Measurements from ENCODE around the gene MAP3K20.

The MAP3K20 gene

GRCh38 chr2:173104156-173104555 is 28.5 kb downstream of the MAP3K20 start:
- DNase-seq (ENCODE audit: low read depth in 2 of 2) = no peak
- H3K4me3 ChIP-seq (replicated peaks in 1 of 2; ENCODE audit: low read depth in 2 of 2, low read length in 2 of 2) = no peak overlapping the region
- no peak for TF ChIP-seq CTCF (IDR thresholded peaks at IDR 0.05; ENCODE audit: low read depth, low read length)

- no peak overlapping the region for H3K4me3 ChIP-seq (replicated peaks in 1 of 2; ENCODE audit: low read depth in 2 of 2, low read length in 2 of 2)
- no peak for DNase-seq (ENCODE audit: low read depth in 2 of 2)
- TF ChIP-seq CTCF (IDR thresholded peaks at IDR 0.05; ENCODE audit: low read depth, low read length) = no peak
Observed at GRCh38 chr2:173106959-173107628, 31.4 kb downstream of the MAP3K20 start.

- DNase-seq (ENCODE audit: low read depth in 2 of 2) = no peak
- no peak for TF ChIP-seq CTCF (IDR thresholded peaks at IDR 0.05; ENCODE audit: low read depth, low read length)
- no peak overlapping the region for H3K4me3 ChIP-seq (replicated peaks in 1 of 2; ENCODE audit: low read depth in 2 of 2, low read length in 2 of 2)
Observed at GRCh38 chr2:173107629-173108022, 32.0 kb downstream of the MAP3K20 start.

GRCh38 chr2:173109253-173110188 is 33.9 kb downstream of the MAP3K20 start:
- no peak overlapping the region for H3K4me3 ChIP-seq (replicated peaks in 1 of 2; ENCODE audit: low read depth in 2 of 2, low read length in 2 of 2)
- peak; percentile 61 to 84 for DNase-seq (ENCODE audit: low read depth in 2 of 2)
- no peak for TF ChIP-seq CTCF (IDR thresholded peaks at IDR 0.05; ENCODE audit: low read depth, low read length)

GRCh38 chr2:173117678-173118077 is 42.0 kb downstream of the MAP3K20 start:
- no peak for TF ChIP-seq CTCF (IDR thresholded peaks at IDR 0.05; ENCODE audit: low read depth, low read length)
- no peak overlapping the region for H3K4me3 ChIP-seq (replicated peaks in 1 of 2; ENCODE audit: low read depth in 2 of 2, low read length in 2 of 2)
- DNase-seq (ENCODE audit: low read depth in 2 of 2) = no peak

GRCh38 chr2:173118395-173118794 is 42.7 kb downstream of the MAP3K20 start:
- no peak overlapping the region for H3K4me3 ChIP-seq (replicated peaks in 1 of 2; ENCODE audit: low read depth in 2 of 2, low read length in 2 of 2)
- peak in 1 of 2 donors; percentile 36 for DNase-seq (ENCODE audit: low read depth in 2 of 2)
- TF ChIP-seq CTCF (IDR thresholded peaks at IDR 0.05; ENCODE audit: low read depth, low read length) = no peak

Data from cardiac fibroblast (primary cell).